NCI-H2196 (cell line): ENCODE data around the gene UBASH3B.

ENCODE experiments used
- DNase-seq: peaks from one replicate; lab custom pipeline; 2025; ENCODE audit not compliant: unreplicated experiment; lab: John Stamatoyannopoulos, UW

Gene UBASH3B

GRCh38 chr11:122677256-122677655 lies 21.7 kb downstream of the UBASH3B start:
- no peak for DNase-seq

GRCh38 chr11:122678406-122678805 lies 22.9 kb downstream of the UBASH3B start:
- no peak for DNase-seq

DNA sequence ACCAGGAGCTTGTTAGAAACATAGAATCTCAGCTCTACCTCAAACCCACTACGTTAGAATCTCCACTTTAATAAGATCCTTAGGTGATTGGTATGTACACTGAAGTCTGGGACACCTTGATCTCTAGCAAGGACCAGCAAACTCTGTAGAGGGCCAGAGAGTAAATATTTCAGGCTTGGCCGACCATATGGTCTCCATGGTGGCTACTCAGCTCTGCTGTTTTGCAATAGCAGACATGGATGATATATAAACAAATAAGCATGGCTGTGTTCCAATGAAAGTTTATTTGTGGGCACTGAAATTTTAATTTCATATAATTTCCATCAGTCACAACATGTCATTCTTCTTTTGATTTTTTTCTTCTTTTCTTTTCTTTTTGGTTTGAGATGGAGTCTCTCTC lies 23.9 kb downstream of the UBASH3B start:
- no peak for DNase-seq

DNA sequence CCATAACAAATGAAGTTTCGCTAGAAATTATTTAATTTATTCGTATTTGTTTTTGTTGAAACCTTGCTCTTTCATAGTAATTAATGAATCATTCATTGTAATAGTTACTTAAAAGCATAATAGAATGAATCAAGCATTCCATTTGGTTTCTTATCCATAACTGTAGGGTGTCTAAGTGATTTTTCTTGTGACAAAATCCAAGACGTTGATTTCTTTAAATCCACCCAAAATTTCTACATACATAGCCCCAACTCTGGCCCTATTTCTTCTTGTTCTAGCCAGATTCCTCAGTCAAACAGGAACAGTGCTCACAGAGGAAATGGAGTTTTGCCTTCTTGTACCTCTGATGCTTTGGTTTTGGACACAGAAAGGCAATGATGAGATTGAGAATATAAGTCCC lies 25.5 kb downstream of the UBASH3B start:
- DNase-seq = no peak

DNA sequence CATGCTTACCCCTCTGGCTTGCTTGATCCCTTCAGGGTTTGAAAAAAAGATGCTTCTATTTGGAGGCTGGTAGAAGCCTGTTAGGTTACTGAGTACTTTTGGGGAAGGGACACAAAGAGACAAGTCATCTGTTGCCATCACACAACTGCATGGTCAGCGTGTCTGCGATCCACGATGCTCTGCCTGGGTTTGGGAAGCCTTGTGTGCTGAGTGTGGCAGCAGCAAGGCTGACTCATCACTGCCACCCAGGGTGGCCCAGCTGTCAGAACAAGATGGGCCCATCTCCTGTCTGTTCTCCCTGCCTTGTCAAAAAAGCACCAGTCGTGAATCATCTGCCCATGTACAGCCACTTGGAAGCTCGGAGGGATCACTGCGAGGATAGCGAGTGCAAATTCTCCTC lies 26.2 kb downstream of the UBASH3B start:
- no peak for DNase-seq

- no peak for DNase-seq
These were observed 26.9 kb downstream of the UBASH3B start for GRCh38 chr11:122682464-122682863.

DNA sequence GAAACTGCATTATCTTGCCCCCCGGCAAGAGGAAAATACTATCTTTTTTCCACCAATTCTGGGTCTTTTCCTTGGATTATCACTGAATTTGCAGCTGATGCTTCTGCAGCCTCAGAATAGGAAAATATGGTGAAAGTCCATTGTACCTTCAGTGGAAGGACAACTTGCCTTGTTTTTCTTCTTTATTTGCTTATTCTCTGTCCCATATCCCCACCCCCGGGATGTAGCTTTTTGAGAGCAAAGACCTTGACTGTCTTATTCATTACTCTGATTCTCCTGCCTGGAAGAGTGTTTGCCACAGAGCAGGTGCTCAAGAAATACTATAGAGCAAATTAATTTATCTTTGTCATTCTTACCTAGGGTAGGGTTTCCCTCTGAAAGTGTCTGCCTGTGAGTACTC lies 29.5 kb downstream of the UBASH3B start:
- DNase-seq = no peak

GRCh38 chr11:122686111-122686510 lies 30.6 kb downstream of the UBASH3B start:
- DNase-seq = no peak

- no peak for DNase-seq
These were observed 34.9 kb downstream of the UBASH3B start for GRCh38 chr11:122690384-122690783.

GRCh38 chr11:122690801-122691548 lies 35.5 kb downstream of the UBASH3B start:
- no peak for DNase-seq

- DNase-seq = no peak
These were observed 36.1 kb downstream of the UBASH3B start for GRCh38 chr11:122691549-122692150.

- DNase-seq = no peak
These were observed 36.9 kb downstream of the UBASH3B start for GRCh38 chr11:122692444-122692843.

- no peak for DNase-seq
These were observed 39.6 kb downstream of the UBASH3B start for GRCh38 chr11:122695076-122695615.

DNA sequence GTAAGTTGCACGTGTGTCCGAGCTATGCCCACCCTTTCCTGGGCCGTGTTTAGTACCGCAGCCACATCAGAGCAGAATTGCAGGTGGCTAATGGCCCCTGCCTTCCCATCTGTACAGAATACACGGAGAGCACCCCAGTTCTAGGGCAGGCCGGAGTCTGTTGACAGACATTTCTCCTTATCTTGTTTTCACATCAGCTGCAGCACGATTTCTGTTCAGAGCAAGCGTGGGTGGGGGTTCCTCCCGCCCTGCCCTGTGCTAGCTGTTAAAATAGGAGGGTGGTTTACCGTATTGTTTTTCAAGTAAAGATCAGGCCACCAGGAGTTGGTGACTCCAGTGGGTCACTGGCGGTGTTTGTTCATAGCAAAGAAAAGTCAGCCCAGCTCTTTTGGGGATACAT lies 41.1 kb downstream of the UBASH3B start:
- DNase-seq = no peak

DNA sequence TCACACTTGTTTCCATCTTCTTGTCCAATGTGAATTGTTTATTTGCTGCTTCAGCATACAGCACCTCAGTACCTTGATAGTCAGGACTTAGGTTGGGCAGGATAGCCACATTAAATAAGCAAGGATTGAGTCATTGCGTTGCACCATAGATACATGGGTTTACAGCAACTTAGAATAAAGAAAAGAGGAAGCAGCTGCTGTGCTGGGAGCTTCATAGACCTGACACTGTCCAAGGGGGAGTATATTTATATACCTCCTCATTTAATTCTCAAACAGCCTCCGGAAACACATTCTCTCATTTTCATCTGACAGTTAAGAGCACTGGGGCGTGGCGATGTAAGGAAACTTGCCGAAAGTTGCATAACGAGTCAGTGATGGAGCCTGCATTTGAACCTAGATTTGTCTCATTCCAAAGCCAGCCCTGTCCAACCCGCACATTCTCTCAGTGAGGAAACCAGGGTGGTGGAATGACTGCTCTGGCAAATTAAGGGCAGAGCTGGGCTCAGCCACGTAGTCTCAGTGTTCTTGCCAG lies 42.2 kb downstream of the UBASH3B start:
- no peak for DNase-seq

DNA sequence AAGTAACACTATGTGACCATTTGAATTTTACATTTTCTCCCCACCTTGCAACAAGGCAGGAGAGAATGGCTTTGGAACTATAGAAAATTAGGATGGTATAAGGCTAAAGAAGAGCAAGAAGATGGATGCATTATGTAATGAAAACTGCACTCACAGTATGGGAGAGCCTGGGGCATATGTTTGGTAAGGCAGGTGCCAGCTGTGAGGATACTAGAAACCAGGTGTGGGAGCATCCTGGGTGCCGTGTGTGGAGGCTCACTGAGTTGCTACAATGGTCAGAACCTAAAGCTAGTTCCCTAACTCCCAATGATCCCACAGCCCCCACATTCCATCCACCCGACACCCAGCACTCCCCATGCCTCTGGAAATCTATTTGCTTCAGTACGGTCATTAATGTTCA lies 42.9 kb downstream of the UBASH3B start:
- DNase-seq = no peak

GRCh38 chr11:122700666-122701065 lies 45.1 kb downstream of the UBASH3B start:
- no peak for DNase-seq

DNA sequence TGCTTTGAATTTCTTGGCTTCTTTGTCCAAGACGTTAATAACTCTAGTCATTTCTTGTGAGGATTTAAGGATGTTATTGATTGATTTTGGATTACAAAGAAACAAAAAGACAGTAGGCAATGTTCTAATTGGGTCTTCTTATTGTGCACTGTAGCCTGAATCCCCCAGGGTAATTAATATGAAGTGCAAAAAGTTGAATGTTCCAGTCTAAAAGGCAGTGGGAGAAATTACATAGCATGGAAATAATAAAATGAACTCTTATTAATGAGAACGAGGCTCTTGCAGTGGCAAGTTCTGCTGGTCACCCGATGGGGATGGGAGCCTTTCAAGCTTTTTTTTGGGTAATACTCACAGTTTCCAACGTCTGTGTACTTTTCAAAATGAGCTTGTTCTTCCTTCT lies 45.6 kb downstream of the UBASH3B start:
- DNase-seq = no peak

GRCh38 chr11:122703541-122704272 lies 48.2 kb downstream of the UBASH3B start:
- no peak for DNase-seq

- no peak for DNase-seq
These were observed 49.9 kb downstream of the UBASH3B start for GRCh38 chr11:122705396-122705795.

DNA sequence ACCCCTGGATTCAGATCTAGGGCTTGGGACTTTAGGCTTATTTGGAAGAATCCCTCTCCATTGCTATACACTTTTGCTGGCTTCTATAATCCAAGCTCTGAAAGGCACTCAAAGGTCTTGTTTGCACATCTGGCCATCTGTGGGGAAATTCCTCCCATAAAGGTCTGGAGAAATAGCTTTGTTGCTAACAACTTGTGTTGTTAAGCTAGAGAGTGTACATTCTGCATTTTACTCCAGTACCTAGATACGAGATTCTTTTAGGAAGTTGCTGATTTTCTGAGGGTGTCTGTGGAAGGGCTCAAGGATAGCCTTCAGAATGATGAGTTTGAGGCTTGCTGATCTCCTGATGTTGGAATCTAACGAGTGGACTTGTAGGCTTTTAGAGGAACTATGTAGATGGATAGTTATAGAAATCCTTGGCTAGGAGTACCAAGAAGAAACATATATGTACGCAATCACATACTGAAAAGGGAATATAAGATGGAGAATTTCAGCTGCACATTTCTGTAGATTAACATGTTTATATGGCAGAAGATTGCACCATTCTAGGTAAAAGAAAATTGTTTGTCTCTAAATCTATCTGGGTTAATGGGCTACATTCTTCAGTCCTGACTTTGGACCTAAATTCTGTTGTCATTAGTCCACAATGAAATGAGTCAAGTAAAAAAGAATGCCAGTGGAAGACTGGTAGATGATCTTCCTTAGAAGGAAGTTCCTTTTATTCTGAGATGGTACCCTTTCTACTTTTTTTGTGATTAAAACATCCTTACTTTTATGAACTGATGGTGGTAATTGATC lies 51.0 kb downstream of the UBASH3B start:
- no peak for DNase-seq
